DMS114 treated with DMSO at 0.1 percent for 48 hours (cell line): ENCODE measurements around the gene COQ8A.

Experiments
- DNase-seq: peaks from one replicate; lab custom pipeline; 2025; ENCODE audit not compliant: unreplicated experiment; lab: John Stamatoyannopoulos, UW

Gene COQ8A

DNA sequence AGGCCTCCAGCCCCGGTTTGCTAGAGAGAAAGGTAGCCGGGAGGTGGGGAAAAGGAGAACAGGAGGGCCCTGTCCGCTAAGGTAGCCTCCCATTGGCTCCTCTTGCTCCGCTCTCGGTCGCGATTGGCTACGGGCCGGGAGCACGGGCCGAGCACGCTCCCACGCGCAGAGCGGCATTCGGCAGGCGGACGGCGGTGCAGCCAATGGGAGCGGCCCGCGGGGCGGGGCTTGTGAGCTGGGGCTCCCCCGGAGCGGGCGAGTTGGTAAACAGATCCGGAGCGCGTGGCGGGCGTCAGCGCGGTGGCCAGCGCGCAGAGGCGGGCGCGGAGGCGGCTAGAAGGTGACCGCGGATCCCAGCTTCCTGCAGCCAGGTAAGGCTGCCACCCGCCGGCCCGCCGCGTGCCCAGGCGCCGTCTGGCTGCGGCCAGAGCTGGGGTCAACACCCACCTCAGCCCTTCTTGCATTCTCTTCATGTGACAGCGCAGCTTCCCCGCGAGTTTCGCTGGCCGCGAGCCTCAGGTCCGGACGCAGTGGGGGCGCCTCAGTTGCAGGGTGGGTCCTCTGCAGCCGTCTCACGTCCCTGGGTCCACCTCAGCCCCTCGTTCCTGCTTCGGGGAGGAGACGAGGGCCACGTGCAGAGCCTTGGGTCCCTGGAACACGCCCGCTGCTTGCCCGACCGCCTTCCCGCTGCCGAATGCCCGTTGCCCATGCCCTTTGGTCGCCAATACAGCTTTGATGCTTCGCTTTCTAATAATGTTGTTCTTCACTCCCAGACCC, at the start of gene COQ8A:
COQ8A (plus strand) TSS at position 266 of the 777 bp plus-strand sequence. CDS start 21,092 bp downstream, outside the sequence.
- peak; percentile 98 for DNase-seq

DNA sequence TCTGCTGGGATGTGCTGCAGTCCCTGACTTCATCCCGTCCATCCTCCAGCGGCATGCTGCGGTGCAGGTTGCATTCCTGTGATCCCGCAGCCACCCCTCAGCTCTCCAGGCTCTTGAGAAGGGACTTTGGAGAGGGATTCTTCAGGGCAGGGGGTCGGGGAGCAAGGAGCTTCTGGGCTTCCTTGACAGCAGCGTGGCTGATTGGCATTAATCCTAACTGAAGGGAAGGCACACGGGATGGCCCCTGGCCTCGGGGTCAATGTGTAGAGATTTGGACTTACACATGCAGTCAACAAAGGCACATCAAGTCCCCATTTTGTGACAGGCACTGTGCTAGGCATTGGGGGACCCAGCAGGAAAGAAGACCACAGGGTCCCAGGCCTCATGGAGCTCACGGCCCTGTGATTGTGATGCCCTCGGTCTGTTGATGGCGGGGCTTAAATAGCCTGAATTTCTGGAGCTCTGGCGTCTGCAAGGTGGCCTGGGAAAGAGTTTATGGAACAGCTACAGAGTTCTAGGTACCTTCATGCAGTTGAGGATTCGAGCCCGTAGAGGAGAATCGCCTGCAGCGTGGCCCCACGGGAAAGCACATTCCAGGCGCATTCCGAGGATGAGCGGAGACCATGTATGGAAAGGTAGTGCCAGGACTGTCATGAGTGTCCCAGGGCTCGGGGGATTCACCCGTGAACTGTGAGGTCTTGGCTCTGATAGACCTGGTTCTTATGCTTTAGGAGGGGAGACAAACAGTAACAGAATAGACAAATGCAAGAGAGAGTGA, 49.6 kb upstream of the COQ8A start:
- DNase-seq: no peak

DNA sequence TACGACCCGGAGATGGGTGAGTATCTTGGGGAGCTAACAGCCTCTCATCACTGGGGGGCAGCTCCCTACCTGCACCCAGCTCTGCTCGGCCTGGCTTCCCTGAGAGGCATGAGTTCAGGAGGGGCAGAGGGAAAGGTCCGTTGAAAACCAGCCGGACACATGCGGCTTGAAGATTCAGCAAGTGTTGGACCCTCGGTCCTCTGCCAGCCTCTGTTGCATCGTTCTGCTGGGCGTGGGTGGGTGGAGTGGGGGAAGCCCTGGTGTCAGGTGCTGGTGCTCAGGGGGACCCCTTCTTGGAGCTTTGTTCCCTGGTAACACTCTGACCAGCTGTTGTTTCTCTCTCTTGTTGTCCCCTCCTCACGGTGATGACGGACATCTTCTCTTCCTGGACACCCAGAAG, 48.7 kb upstream of the COQ8A start:
- no peak for DNase-seq

DNA sequence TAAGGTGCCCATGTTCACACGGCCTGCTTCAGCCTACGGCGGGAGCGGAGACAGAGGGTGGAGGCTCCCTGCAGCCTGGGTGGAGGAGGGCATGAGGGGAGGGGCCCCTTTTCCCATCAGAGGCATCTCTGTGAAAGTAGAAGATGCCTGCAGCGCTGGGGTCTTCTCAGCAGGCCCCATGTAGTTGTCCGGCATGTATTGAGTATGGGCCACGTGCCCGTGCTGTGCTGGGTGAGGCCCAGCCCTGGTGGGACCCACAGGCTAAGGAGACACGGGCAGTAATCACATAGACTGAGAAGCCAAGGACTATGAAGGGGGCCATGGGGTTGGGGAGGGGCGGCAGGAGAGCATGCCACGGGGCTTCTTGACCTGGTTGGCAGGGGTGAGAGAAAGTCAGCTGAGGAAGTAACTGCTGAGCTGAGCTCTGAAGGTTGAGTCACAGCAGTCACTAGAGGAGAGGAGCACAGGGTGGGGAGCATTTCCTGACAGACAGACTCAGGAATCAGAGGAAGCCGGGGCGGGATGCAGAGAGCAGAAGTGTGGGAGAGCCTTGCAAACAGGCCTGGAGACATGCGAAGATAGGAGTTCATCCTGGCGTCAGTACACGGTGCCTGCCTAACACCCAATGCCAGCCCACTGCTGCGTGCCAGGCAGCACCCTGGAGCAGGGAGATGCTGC, 48.1 kb upstream of the COQ8A start:
- no peak for DNase-seq

DNA sequence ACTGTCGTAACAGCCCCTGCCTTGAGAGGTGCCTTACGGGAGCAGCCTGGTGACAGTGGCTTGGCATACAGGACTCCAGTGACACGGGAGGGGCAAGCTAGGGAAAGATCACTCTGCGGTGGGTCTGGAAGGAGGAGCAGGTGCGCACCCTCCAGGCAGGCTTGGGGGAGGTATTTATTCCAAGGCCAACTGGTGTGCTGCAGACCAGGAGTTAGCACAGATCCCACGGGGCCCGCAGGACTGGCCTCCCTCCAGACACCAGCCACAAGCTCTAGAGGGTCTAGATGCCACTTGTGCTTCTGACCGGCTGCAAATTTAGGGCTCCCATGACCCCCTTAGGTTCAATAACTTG, 47.6 kb upstream of the COQ8A start:
- no peak for DNase-seq

DNA sequence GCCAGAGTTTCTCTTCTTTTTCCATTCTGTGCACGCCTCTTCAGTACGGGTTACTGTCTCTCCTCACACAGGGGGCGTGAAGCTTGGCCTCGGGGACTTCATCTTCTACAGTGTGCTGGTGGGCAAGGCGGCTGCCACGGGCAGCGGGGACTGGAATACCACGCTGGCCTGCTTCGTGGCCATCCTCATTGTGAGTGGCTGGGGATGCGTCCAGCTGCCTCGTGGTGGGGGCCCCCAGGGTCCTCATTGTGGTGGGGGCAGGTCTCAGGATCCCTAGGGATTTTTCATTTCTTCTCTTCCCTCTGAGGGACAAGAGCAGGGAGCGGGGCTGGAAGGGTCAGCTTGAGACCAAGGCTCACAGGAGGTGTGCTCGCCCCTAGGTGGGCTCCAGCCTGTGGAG, 46.2 kb upstream of the COQ8A start:
- no peak for DNase-seq

DNA sequence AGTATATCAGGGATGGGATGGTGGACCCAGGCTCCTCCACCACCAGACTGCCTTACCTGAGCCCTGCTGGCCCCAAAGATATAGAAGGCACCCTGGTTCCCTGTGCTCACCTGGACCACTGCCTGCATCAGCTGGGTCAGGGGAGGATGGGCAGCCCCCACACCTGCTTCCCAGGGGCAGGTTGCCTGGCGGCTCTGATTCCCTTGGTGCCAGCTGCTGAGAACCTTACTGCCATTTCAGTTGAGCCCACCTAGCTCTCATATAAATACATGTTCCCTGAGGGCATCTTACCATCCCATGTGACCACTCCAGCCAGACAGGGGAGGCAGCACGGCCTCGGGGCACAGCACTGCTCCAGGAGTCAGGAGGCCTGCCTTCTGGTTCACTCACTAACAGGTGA, 45.3 kb upstream of the COQ8A start:
- no peak for DNase-seq

DNA sequence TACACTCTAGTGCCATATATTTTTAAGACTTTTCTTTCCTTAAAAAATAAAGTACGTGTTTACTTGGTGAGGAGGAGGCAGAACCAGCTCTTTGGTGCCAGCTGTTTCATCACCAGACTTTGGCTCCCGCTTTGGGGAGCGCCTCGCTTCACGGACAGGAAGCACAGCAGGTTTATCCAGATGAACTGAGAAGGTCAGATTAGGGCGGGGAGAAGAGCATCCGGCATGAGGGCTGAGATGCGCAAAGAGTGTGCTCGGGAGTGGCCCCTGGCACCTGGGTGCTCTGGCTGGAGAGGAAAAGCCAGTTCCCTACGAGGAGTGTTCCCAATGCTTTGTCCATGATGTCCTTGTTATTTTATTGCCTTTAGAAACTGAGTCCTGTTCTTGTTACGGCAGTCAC, 44.5 kb upstream of the COQ8A start:
- DNase-seq: no peak

DNA sequence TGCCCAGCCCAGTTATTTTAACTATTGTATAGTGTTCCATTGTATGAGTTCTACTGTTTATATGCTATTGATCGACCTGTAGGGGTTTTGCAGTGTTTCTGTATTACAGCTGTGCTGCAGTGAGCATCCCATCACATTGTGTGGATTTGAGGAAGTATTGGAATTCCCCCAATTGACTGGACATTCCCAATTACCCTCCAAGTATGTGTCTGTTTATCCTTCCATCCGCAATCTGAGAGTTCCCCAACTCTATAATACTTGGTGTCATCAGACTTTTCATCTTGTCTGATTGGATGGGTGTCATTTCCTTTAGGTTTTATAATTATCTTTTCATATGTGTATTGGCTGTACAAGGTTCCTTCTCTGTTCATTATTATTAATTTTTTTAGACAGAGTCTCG, 41.8 kb upstream of the COQ8A start:
- DNase-seq: no peak

DNA sequence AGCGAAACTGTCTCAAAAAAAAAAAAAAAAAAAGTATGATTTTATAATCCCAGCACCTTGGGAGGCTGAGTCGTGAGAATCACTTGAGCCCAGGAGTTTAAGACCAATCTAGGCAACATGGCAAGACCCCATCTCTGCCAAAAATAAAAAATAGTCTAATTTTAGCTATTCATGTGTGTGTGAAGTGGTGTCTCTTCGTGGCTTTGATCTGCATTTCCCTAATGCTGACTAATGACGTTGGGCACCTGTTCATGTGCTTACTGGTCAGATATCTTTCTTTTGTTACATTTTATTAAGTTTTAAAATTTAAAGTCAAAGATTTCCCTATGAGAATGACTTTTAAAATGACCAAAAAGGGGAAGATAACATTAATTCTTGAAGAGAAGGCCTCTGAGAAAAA, 38.7 kb upstream of the COQ8A start:
- no peak for DNase-seq

DNA sequence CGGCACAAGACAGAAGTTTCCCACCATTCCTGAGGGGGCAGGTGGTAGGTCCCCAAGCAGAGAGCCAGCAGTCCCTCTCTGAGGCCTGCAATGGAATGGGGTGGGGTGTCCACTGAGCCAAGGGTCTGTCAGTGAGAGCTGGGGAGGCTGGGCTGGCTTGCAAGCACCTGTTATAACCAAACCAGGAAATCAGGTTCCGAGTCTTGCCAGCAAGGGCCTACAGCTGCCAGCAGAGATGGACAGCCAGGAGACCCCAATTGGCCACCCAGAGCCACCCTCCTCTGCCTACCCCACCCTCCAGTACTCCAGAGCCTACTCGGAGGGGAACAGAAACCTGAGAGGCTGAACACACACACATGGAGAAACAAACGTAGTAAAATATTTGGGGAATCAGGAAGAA, 37.5 kb upstream of the COQ8A start:
- DNase-seq: no peak

DNA sequence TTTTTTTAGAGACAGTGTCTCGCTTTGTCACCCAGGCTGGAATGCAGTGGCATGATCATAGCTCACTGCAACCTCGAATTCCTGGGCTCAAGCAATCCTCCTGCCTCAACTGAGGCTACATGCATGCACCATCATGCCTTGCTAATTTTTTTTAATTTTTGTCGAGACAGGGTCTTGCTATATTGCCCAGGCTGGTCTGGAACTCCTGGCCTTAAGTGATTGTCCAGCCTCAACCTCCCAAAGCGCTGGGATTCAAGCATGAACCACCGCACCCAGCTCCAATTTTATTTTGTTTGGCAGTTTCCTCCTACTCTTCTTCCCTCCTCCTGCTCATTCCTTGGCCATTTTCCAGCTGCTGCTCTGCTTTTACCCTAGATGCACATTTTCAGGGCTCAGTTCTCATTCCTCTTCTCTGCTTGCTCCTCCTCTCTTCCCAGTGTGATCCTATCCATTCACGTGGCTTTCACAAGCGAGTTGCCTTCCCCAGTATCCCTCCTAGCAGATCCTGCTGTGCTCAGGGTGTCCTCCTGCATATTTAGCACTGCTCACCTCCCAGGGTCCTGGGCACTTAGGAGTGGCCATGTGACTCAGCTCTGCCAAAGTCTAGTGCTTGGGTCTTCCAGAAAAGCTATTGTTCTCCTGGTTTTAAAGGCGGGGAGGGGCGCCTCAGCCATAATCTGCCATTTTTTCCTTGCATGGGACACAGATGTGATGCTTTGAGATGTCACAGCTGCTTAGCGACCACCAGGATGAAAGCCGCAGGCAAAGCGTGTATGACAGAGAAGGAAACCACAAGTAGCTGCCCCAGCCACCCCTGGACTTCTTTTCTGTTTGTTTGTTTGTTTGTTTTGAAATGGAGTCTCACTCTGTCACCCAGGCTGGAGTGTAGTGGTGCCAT, 36.0 kb upstream of the COQ8A start:
- DNase-seq: no peak

DNA sequence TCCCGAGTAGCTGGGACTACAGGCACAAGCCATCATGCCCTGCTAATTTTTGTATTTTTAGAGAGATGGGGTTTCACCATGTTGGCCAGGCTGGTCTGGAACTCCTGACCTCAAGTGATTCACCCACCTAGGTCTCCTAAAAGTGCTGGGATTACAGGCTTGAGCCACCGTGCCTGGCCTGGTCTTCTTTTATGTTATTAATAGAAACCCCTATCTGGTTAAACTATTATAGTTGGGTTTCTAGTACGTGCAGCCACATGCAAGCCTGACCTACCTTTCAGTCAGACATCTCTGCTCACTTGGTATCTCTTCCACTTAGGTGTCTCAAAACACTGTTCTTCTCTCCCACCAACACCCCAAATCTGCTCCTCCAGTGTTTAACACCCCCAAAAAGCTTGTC, 35.3 kb upstream of the COQ8A start:
- no peak for DNase-seq

DNA sequence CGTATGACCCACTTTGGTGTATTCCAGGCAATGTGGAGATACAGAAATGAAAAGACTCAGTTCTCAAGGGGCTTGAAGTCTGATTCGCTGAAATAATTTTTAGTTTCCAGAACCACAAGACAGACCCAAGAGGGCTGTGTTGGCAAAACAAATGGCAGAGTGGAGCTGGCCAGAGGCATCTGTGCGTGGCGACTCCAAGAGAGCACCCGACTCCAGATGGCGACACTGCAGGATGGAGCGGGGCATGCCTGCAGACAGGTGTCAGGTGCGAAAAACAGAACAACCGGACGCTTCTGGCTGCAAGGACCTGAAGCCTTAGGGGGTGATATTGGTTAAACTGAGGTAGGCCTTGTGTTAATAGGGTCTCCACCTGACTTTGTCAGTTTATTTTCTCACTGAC, 31.7 kb upstream of the COQ8A start:
- DNase-seq: no peak

DNA sequence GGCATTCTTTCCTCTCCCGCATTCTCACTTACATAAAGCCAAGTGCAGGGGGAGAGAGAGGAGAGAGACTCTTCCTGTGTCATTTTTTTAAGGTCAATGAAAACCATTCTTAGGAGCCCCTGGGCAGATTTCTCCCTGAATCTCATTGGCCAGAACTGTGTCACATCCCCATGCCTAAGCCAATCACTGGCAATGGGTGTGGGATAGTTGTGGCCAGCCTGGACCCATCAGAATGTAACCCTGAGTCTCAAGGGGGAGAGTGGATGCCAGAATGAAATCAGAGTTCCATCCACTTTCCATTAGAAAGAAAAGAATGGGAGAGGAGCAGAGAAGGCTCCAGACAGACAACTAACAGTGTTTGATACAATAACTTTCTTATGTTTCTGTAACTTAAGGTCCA, 31.2 kb upstream of the COQ8A start:
- DNase-seq: no peak

DNA sequence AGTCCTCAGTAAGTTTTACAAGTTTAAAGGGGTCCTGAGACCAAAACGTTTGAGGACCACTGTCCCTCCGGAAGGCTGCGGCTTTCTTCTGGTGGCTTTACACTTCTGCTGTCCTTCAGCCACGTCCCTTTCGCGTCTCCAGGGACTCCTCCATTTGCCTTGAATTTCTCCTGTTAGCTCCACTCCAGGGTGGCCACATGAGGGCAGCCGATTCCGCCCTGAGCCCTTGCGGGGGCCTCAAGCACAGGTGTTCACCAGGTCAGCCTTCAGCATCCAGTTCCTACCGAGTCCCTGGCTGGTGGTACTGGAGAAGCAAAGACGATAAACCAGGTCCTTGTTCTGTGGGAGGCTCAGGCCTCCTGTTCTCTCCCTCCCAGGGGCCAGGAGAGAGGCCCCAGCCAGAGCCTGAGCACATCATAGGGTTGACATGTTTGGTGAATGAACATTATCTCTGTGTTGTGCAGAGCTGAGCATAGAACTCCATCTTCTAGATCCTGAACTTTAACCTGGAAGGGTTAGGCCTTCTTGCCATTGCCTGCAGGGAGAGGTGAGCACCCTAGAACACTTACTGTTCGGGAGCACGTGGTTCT, 27.4 kb upstream of the COQ8A start:
- no peak for DNase-seq

DNA sequence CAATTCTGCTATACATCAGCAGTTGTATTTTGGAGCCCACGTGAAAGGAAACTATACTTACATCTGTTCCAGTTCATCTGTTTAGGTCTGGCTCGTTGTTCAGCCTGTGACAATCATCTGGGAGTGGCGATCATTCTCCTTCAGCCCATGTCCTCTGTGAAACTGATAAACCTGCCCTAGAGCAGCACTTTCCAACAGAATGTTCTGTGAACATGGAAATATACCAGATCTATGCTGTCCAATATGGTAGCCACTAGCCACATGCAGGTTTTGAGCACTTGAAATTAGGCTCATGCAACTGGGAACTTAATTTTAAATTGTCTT, 24.5 kb upstream of the COQ8A start:
- no peak for DNase-seq

DNA sequence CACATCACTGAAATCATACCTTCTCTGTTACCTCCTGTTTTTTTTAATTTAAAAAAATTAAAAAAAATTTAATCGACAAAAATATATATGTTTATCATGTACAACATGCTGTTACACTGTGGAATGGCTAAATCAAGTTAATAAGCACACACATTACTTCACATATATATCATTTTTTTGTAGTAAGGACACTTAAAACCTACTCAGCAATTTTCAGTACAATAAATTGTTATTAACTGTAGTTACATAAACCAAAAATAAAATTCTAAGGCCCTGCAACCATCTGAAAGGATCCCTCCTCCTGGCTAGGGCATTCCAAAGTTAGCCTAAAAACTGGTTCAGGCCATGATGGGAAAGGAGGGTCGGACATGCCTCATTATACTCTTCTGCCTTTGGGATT, 23.6 kb upstream of the COQ8A start:
- no peak for DNase-seq

DNA sequence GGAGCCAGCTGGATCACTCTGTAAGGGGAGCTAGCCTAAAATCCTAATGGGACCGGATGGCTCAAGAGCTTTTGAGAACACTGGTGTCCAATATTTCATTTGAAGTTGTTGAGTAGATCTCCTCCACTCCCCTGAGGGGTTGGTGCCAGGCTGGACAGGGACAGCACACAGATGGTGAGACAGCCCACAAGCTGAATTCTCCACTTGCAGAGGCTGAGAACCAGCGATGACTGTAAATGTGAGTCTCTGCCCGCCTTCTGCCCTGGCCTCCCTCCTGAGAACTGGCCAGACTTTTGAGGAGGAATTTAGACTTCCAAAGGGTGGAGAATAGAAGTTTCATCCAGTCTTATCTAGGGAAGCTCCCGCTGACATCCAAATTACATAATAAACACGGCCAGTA, 20.5 kb upstream of the COQ8A start:
- no peak for DNase-seq

DNA sequence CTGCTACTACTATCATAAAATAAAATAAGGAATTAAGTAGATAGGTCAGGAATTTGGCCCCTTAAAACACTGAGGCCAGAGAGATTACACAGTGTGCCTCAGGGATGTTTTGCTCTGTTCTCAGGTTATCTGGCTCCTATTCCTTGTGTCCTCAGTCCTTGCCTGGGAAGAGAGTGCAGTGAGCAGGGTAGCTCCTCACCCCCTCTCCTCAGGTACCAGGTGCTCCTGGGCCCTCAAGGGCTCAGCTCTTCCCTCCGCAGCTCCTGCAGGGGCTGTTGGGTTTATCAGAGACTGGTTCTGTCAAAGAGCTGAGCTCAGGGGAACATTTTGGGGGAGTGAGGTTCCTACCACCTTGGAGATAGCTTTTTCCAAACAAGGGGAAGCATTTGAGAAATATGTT, 20.1 kb upstream of the COQ8A start:
- DNase-seq: no peak

DNA sequence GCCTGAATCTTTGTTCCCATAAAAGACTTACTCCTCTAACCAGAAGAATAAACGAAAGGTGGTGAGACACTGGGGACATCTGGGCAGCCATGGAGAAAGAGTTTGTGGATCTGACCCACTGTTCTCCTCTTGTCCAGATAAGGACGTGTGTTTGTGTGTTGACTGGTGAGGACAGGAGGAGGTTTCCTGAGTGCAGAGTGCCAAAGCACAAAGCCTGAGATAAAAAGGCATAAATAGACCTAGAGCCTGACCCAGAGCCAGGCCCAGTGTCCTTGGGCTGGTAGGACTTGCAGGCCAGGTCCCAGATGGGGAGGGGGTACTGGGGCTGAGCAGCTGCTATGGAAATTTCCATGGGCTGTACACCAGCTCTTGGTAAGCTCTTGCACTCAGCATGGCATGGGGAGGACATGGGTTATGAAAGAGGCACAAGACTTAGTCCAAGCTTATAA, 19.6 kb upstream of the COQ8A start:
- no peak for DNase-seq
